IPS-15b (cell line): ENCODE data around the gene ZMIZ1.

Experiments used
- H3K27me3 ChIP-seq: one replicate; pipeline ENCODE4 v1.6.1; 2013; ENCODE audit warnings: low read length; ENCODE audit not compliant: control insufficient read depth, insufficient read depth
- H3K36me3 ChIP-seq: one replicate; pipeline ENCODE4 v1.6.1; 2013; ENCODE audit warnings: low read length; ENCODE audit not compliant: control insufficient read depth, insufficient read depth
- H3K4me1 ChIP-seq: one replicate; pipeline ENCODE4 v1.6.1; 2013; ENCODE audit warnings: mild to moderate bottlenecking, low read length; ENCODE audit not compliant: control insufficient read depth, insufficient read depth
- H3K4me3 ChIP-seq: one replicate; pipeline ENCODE4 v1.5.1; 2013; ENCODE audit warnings: low read depth, low read length
- H3K9ac ChIP-seq: one replicate; pipeline ENCODE4 v1.6.1; 2013; ENCODE audit warnings: low read depth, mild to moderate bottlenecking, low read length
- H3K9me3 ChIP-seq: one replicate; pipeline ENCODE4 v1.6.1; 2013; ENCODE audit warnings: mild to moderate bottlenecking, low read length; ENCODE audit not compliant: control insufficient read depth, insufficient read depth

The ZMIZ1 gene

DNA sequence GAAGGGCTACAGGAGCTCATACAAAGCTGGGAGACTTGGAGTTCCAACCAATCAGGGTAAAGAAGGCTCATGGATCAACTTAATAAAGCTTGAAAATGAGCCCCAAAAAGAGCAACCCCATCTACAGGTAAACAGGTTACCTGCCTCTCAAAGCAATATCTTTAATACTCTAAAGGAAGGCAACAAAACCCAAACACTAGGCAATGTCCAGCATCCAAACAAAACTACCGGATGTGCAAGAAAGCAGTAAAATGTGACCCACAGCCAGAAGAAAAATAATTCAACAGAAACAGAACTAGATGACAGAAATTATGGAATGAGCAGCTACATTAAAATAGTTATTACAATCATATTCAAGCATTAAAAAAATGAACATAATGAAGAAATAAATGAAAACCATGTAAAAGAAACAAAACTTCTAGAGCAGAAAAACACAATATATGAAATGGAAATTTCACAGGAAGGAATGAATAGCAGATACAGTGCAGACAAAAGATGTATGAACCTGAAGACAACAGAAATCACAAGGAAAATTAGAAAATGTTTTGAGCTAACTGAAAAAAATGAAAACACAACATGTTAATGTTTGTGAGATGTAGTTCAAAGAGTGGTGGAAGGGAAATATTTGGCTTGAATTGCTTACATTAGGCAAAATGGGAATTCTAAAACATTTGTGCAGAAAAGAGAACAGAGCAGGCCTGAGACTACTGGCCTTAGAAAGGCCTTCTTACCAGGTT, 30.5 kb upstream of the ZMIZ1 start:
- peaks cover 2% of the 10 kb centered on the region for H3K27me3 ChIP-seq
- H3K9ac ChIP-seq = no peak overlapping the region
- no peak overlapping the region for H3K4me3 ChIP-seq
- H3K9me3 ChIP-seq = no peaks in the 10 kb centered on the region
- H3K36me3 ChIP-seq = no peaks in the 10 kb centered on the region
- H3K4me1 ChIP-seq = no peaks in the 10 kb centered on the region

DNA sequence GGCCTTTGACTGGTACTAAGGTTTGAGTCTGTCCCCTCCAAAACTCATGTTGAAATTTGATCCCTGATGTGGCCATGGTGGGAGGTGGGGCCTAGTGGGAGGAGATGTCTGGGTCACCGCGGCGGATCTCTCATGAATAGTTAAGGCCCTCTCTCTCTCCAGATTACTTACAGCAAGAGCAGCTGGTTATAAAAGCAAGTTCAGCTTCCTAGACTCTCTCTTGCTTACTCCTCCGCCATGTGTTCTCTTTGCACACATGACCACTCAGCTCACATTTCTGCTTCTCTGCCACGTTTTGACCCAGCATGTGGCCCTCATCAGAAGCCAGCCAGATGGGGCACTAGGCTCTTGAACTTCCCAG, 29.9 kb upstream of the ZMIZ1 start:
- peaks cover 2% of the 10 kb centered on the region for H3K27me3 ChIP-seq
- H3K9ac ChIP-seq = no peak overlapping the region
- H3K4me1 ChIP-seq = no peaks in the 10 kb centered on the region
- H3K36me3 ChIP-seq = no peaks in the 10 kb centered on the region
- H3K4me3 ChIP-seq = no peak overlapping the region
- H3K9me3 ChIP-seq = no peaks in the 10 kb centered on the region

DNA sequence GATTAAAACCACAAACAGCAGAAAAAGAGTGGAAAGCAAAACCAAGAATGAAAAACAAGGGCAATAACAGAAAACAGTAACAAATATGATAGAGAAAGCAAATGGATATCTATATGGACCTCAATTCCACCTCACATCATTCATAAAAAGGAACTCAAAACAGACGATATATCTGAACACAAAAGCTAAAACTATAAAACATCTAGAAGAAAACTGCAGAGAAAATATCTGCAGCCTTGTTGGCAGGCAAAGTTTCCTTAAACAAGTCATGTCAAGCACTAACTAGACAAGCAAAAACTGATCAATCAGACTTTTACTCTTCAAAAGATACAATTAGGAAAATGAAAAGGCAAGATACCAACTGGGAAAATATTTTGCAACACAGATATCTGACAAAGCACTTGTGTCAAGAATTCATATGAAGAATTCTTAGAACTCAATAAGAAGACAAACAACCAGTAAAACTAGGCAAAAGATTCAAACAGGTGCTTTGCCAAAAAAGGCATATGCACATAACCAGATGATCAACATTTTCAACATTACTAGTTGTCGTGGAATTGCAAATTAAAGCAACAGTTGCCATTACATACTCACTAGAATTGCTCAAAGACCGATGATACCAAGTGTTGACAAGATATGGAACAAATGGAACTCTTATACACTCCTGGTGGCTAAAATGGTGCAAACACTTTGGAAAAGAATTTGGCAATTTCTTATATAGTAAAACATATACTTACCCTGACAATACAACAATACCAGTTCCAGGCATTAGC, 25.9 kb upstream of the ZMIZ1 start:
- H3K9ac ChIP-seq = no peak overlapping the region
- no peaks in the 10 kb centered on the region for H3K9me3 ChIP-seq
- no peak overlapping the region for H3K4me3 ChIP-seq
- no peaks in the 10 kb centered on the region for H3K4me1 ChIP-seq
- no peaks in the 10 kb centered on the region for H3K27me3 ChIP-seq
- H3K36me3 ChIP-seq = no peaks in the 10 kb centered on the region

DNA sequence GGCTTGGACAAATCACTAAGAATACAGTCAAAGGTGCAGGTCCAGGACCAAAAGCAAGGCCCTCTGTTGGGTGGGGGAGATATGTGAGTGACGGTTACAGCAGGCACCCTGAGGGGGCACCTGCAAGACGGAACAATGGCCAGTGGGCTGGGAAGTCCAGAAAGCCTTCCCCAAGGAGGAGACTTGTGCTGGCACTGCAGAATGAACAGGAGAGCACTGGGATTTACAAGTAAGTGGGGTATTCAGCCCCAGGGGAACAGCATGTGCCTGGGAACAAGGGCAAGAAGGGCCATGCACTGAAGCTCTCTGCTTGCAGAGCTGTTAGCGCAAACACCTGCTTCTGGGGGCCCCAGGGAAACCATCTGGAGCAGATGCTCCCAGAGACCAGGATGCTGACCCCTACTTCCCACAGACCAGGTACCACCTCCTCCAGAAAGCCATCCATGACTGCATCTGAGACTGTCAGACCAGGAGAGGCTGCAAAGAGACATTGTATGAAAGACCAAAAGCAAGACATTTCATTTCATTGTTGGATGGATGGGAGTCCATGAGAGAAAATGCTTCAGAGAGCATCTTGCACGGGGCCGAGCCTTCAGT, 24.6 kb upstream of the ZMIZ1 start:
- Histone ChIP-seq H3K36me3 (no peaks in the 10 kb centered on the region), H3K4me3 (no peak overlapping the region), H3K27me3 (no peaks in the 10 kb centered on the region), H3K9me3 (no peaks in the 10 kb centered on the region), H3K9ac (no peak overlapping the region), H3K4me1 (peaks cover 3% of the 10 kb centered on the region)

- Histone ChIP-seq H3K36me3 (no peaks in the 10 kb centered on the region), H3K9me3 (no peaks in the 10 kb centered on the region), H3K9ac (no peak overlapping the region), H3K4me1 (peaks cover 3% of the 10 kb centered on the region), H3K4me3 (no peak overlapping the region), H3K27me3 (no peaks in the 10 kb centered on the region)
Measured at GRCh38 chr10:79044846-79045245, 23.9 kb upstream of the ZMIZ1 start.

DNA sequence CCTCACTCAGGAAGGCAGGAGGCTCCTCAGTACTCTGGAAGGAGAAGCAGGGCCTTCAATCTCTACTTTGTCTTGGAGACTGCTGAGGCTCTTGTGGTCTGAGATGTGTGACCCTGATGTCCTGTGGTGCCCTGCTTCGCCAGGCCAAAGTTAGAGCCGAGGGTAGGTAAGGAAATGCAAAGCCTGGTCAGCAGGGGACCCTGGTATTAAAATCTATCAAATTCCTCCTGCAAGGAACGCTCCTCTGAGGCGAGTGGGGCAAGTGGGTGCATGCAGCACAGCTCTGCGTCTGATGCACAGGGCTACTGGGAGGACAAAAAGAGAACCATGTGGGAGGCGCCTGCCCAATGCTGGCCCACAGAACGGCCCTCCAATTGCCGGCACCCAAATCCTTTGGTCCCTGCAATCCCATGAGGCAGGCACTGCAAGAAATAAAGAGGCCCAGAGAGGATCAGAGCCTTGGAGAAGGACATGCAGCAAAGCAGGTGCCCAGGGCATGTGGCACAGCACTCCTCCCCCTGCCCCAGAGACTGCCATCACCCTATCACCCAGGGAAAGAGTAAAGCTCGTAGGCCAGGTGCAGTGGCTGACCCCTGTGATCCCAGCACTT, 23.1 kb upstream of the ZMIZ1 start:
- H3K36me3 ChIP-seq = no peaks in the 10 kb centered on the region
- H3K9me3 ChIP-seq = no peaks in the 10 kb centered on the region
- H3K4me1 ChIP-seq = peaks cover 4% of the 10 kb centered on the region
- no peak overlapping the region for H3K4me3 ChIP-seq
- H3K27me3 ChIP-seq = no peaks in the 10 kb centered on the region
- H3K9ac ChIP-seq = no peak overlapping the region

GRCh38 chr10:79046326-79046725, 22.4 kb upstream of the ZMIZ1 start:
- Histone ChIP-seq H3K4me1 (peaks cover 7% of the 10 kb centered on the region), H3K9ac (no peak overlapping the region)

GRCh38 chr10:79046741-79047583, 21.8 kb upstream of the ZMIZ1 start:
- Histone ChIP-seq H3K4me3 (no peak overlapping the region), H3K36me3 (no peaks in the 10 kb centered on the region), H3K9me3 (no peaks in the 10 kb centered on the region), H3K4me1 (peaks cover 10% of the 10 kb centered on the region), H3K27me3 (peaks cover 2% of the 10 kb centered on the region), H3K9ac (no peak overlapping the region)

More at GRCh38 chr10:79046326-79046725, 22.4 kb upstream of the ZMIZ1 start:
- H3K36me3 ChIP-seq = no peaks in the 10 kb centered on the region
- H3K4me3 ChIP-seq = no peak overlapping the region
- H3K27me3 ChIP-seq = no peaks in the 10 kb centered on the region
- H3K9me3 ChIP-seq = no peaks in the 10 kb centered on the region

DNA sequence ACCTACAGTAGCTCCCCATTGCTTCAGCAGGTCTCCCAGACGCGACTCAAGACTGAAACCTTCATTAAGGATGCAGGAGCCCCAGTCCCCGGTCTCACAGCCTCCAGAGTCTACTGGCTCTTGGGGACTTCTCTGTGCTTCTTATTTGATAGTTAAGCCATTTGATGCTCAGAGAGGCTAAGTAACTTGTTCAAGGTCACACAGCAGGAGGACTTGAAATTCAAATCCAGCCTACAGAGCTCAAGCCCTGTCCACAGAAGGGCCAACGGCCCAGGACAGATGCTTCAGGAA, 21.2 kb upstream of the ZMIZ1 start:
- peaks cover 13% of the 10 kb centered on the region for H3K4me1 ChIP-seq
- H3K27me3 ChIP-seq = peaks cover 2% of the 10 kb centered on the region
- no peaks in the 10 kb centered on the region for H3K36me3 ChIP-seq
- H3K4me3 ChIP-seq = no peak overlapping the region
- H3K9me3 ChIP-seq = no peaks in the 10 kb centered on the region
- H3K9ac ChIP-seq = no peak overlapping the region

DNA sequence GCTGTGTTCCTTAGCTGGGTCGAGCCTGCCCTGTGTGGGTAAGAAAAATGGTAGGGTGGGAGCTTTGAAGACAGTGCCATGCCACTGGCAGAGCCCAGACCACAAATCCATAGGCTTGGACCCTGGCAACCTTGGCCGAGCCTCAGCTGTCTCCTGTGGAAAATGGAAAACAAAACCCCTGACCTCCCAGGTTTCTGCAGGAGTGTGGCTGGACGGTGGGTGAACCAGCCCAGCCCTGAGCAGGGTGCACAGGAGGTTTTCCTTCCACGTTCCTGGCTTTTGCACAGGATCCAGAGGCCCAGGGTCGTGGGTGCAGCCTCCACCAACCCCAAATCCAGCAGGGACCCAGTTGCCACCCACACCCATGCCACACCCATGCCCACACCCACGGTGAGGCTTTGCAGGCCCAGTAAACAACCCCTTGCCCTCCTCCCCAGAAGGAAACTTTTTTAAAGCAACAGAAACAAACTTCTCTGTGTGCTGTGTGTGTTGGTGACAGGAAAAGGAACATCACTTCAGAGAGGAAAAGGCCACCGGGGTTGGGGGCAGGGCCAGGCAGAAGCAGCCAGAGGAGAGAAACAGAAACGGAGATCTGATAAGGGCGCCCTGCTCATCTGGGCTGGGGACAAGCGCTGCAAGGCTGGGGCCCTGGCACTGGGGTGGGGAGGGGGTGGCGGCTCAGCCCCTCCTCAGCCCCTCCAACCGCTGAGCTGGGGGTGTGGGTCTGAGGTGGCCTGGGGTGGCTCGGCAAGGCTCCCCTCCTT, 20.7 kb upstream of the ZMIZ1 start:
- H3K27me3 ChIP-seq = peaks cover 2% of the 10 kb centered on the region
- no peaks in the 10 kb centered on the region for H3K9me3 ChIP-seq
- no peak overlapping the region for H3K4me3 ChIP-seq
- H3K9ac ChIP-seq = no peak overlapping the region
- H3K36me3 ChIP-seq = no peaks in the 10 kb centered on the region
- peaks cover 13% of the 10 kb centered on the region for H3K4me1 ChIP-seq
